Ureter (tissue), 1 donor: ENCODE data around the gene TTBK2. TPM values are rescaled to one million over a fixed set of nuclear protein-coding genes. Genes with fewer than 3 reads are reported as not detected.
A peak's percentile ranks its signal among the peaks of the same experiment; 100 is the strongest.
"Not testable (repeated sequence)": the region's sequence is repeated elsewhere in the genome, so short reads cannot be mapped to it uniquely, and the experiment has no call there.

Experiments used
- DNase-seq: peaks from one replicate; pipeline ENCODE4 v3.0.0-alpha.2; 2020; ENCODE audit warnings: low spot score
- total RNA-seq: library from RNA; stranded (reverse); gene quantifications from one replicate; pipeline ENCODE4 v1.2.4, GENCODE V29; 2023
- donor health status: DM: yes; HTN: yes; CAD: no.

The TTBK2 gene
- total RNA-seq, 1 donor from 2014 or later = 18.5 TPM

GRCh38 chr15:42908538-42908937 lies 12.0 kb downstream of the TTBK2 start:
- DNase-seq = no peak

- no peak for DNase-seq
Measured at GRCh38 chr15:42903388-42904324, 16.9 kb downstream of the TTBK2 start.

- DNase-seq = not testable (repeated sequence)
Measured at GRCh38 chr15:42893911-42894310, 26.7 kb downstream of the TTBK2 start.

GRCh38 chr15:42891569-42891968 lies 29.0 kb downstream of the TTBK2 start:
- DNase-seq = no peak

- DNase-seq = no peak
Measured at GRCh38 chr15:42890161-42890913, 30.2 kb downstream of the TTBK2 start.

- DNase-seq = not testable (repeated sequence)
Measured at GRCh38 chr15:42887384-42887783, 33.2 kb downstream of the TTBK2 start.

GRCh38 chr15:42880121-42880520 lies 40.5 kb downstream of the TTBK2 start:
- DNase-seq = no peak

GRCh38 chr15:42879443-42879842 lies 41.1 kb downstream of the TTBK2 start:
- no peak for DNase-seq

- DNase-seq = no peak
Measured at GRCh38 chr15:42876224-42876623, 44.4 kb downstream of the TTBK2 start.

GRCh38 chr15:42868683-42869082 lies 51.9 kb downstream of the TTBK2 start:
- DNase-seq = no peak

- no peak for DNase-seq
Measured at GRCh38 chr15:42863572-42864239, 56.9 kb downstream of the TTBK2 start.

- DNase-seq = no peak
Measured at GRCh38 chr15:42858999-42859789, 61.4 kb downstream of the TTBK2 start.

- DNase-seq = peak; percentile 46
Measured at GRCh38 chr15:42858540-42858939, 62.0 kb downstream of the TTBK2 start.

GRCh38 chr15:42854576-42854975 lies 66.0 kb downstream of the TTBK2 start:
- no peak for DNase-seq

- no peak for DNase-seq
Measured at GRCh38 chr15:42849836-42850235, 70.7 kb downstream of the TTBK2 start.

GRCh38 chr15:42848846-42849245 lies 71.7 kb downstream of the TTBK2 start:
- DNase-seq = no peak

- no peak for DNase-seq
Measured at GRCh38 chr15:42846647-42847046, 73.9 kb downstream of the TTBK2 start.

GRCh38 chr15:42845581-42845980 lies 75.0 kb downstream of the TTBK2 start:
- DNase-seq = no peak

- no peak for DNase-seq
Measured at GRCh38 chr15:42843699-42844098, 76.9 kb downstream of the TTBK2 start.

- no peak for DNase-seq
Measured at GRCh38 chr15:42836251-42836650, 84.3 kb downstream of the TTBK2 start.

- peak; percentile 46 for DNase-seq
Measured at GRCh38 chr15:42832576-42832975, 88.0 kb downstream of the TTBK2 start.
